ENCODE data around the gene HMOX1. TPM values are rescaled to one million over a fixed set of nuclear protein-coding genes. Genes with fewer than 3 reads are reported as not detected.
"Not testable (repeated sequence)": the region's sequence is repeated elsewhere in the genome, so short reads cannot be mapped to it uniquely, and the experiment has no call there.

HMOX1 gene
- total RNA-seq, 1 donor from 2014 or later: 35.9 TPM

DNA sequence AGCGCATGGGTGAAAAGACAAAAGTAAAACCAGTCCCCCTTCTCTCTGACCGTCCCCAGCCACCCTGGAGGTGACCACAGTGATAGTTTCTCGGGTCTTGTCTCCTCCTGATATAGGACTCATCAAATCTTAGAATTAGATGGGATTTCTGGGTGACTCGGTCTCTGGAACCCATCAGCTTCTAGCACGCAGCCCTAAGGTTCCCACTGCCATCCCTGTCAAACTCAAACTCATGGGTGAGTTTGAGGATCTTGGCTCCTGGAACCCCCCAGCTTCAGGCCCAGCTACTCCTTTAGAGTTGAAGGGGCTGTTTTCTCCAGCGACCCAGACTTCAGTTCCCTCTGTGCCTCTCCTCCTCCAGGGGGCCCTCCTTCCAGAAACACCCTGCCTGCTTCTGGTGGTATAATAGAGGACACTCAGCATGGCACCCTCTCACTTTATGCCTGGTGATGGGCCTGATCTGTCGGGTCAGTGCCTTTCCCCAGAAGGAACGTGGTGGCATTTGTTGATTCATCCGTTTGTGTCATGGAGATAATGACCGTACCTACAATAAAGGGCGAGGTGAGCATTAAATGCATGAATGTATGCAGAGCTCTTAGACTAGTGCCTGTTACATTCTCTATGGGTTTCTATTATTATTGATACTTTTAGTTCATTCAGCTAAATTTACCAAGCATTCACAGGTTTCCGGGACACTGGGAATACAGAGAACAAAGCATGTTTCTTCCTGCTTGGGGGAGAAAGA, 50.8 kb downstream of the HMOX1 start:
- DNase-seq (ENCODE audit: low spot score) (no peak), ATAC-seq (no peak)

DNA sequence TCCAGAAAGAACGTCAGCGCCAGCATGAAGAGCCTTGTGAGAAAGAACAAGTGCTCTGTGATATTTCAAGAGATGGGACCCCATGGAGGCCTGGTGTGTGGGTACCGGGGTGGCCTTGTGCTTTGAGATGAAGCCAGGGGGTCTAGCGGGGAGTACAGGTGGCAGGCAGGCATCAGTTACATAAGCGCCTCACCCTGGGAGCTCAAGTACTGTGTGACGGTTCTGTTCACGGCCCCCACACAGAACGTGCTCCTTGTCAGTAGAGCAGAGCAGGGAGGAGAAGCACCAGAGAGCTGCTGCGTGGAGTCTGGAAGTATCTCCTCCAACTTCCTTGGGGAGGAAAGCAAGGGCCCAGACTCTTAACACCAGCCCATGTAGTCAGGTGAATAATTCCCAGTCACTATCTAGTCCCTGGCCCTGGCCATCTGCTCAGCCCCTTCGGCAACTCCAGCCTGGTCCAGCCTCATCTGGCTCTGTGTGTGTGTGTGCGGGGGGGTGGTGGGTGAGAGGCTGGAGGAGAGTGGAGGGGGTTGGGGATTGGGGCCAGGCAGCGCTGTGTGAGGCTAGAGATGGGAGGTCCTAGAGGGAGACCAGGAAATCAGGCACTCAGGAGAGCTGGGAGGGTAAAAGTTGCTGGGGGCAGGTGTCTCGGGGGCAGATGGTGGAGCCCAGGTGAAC, 51.5 kb downstream of the HMOX1 start:
- ATAC-seq (no peak), DNase-seq (ENCODE audit: low spot score) (no peak)

DNA sequence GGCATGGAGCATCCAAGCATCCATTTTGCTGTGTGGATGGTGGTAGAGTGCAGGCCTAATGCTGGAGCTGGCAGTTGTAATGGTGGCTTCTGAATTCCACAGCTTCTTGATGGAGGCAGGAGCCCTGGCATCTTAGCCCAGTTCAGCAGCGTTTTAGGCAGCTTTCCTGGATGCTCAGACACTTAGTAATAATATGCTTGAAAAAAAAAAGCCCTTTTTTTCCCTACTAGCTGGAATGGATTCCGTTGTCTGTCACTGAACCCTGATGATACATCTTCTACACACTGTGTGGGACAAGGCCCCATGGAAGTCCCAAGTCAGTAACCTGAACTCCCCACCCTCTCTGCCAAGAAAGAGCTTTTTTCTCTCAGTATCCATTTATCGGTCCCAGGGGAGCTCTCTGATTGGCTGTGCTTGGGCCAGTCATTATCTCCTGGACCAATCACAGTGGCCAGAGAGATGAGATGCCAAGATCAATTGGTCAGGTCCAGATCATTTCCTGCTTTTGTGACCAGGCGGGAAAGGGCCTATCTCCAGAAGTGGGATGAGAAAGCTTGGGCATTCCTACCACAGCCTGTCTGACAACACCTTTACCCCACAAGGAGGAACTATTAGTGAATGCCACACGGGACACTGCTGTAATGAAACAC, 53.3 kb downstream of the HMOX1 start:
- DNase-seq (ENCODE audit: low spot score): no peak
- ATAC-seq: no peak

DNA sequence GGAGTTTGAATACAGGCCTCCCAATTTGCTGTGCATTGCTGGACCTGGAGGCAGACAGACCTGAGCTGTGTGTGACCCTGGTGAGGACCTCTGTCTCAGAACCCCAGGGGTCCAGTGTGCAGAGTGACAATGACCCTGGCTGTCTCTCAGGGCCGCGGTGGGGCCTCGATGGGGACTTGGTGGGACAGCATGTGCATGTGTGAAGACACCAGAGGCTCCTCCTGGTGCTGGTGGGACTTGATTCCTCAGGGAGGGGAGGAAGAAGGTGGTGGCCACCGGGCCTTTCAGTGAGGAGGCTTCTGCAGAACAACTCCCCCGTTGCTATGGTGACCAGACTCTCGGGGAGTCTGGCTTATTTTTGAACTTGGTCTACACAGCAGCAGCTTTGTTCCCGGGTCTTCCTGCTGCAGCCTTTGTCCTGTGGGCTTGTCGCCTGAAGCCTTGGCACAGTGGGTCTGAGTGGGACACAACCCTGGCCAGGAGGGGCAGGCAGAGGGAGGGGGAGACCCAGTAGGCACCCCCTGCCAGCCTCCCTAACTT, 54.4 kb downstream of the HMOX1 start:
- ATAC-seq: no peak

DNA sequence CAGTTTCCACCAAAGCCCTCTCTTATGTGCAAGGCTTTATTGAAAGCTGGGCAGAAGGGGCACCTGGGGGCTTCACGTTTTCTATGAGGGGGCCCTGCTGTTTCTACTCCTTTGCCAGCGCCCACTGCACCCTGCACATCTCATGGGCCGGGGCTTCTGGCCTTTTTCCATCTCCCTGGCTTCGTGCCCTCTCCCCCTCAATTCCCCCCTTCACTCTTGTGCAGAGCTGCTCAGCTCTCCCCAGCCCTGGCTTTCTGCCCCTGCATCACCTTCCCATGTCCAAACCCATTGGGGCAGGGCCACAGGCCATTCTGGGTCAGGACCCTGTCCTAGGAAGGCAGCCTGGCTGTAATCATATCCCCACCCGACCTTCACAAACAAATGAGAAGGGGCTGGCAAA, 55.5 kb downstream of the HMOX1 start:
- ATAC-seq (no peak), DNase-seq (ENCODE audit: low spot score) (no peak)

More for the DNA sequence above, 54.4 kb downstream of the HMOX1 start:
- no peak for DNase-seq (ENCODE audit: low spot score)

DNA sequence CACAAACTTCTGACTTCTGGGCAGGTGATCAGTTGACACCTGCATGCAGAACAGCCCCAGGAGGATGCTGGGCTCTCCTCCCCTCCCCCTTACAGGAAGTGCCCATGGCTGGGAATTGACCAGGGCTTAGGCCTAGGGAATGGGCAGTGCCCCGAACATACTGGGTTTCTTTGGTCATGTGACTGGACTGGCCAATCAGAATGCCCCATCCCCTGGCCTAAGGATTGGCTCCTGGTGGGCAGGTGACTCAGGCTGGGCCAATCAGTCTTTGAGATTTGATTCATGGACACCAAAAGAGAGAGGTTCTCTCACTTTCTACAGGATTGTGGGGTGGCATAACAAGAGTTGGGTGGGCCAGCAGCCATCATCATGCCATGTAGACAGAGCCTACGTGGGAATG, 56.2 kb downstream of the HMOX1 start:
- ATAC-seq (no peak), DNase-seq (ENCODE audit: low spot score) (no peak)

DNA sequence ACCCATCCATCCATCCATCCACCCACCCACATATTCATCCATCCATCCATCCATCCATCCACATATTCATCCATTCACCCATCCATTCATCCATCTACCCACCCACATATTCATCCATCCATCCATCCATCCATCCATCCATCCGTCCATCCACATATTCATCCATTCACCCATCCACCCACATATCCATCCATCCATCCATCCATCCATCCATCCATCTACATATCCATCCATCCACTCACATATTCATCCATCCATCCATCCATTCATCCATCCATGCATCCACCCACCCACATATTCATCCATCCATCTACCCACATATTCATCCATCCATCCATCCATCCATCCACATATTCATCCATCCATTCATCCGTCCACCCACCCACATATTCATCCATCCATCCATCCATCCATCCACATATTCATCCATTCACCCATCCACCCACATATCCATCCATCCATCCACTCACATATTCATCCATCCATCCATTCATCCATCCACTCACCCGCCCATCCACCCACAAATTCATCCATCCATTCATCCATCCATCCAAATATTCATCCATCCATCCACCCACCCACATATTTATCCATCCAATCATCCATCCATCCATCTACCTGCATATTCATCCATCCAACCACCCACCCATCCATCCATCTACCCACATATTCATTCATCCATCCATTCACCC, 57.9 kb downstream of the HMOX1 start:
- not testable (repeated sequence) for ATAC-seq; DNase-seq (ENCODE audit: low spot score)

DNA sequence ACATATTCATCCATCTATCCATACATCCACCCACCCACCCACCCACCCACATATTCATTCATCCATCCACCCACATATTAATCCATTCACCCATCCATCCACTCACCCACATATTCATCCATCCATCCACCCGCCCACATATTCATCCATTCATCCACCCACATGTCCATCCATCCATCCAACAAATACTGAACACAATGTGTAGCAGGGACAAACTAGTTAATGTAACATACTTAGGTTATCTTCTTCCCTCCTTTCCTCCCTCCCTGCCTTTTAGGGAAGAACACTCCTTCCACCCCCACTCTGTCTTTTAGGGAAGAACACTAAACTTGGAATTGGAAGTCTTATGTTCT, 58.4 kb downstream of the HMOX1 start:
- DNase-seq (ENCODE audit: low spot score) (no peak), ATAC-seq (no peak)

DNA sequence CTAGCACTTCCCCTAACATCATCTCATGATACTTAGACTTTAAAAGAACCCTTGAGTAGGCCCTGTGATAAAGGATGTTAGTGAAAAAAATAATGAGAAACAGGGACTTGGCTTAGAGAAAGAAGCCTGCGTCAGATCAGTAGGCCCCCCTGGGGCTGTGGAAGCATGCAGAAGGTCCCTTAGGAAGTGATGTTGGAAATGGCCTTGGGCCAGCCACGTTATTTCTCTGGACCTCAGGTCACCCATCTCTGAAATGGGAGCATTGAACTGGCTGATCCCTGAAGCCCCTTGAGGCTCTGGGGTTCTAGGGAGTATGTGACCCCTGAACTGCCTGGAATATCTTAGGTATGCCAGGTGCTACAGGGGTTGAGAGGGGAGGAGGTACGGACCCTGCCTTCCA, 59.2 kb downstream of the HMOX1 start:
- no peak for ATAC-seq
- DNase-seq (ENCODE audit: low spot score): no peak

DNA sequence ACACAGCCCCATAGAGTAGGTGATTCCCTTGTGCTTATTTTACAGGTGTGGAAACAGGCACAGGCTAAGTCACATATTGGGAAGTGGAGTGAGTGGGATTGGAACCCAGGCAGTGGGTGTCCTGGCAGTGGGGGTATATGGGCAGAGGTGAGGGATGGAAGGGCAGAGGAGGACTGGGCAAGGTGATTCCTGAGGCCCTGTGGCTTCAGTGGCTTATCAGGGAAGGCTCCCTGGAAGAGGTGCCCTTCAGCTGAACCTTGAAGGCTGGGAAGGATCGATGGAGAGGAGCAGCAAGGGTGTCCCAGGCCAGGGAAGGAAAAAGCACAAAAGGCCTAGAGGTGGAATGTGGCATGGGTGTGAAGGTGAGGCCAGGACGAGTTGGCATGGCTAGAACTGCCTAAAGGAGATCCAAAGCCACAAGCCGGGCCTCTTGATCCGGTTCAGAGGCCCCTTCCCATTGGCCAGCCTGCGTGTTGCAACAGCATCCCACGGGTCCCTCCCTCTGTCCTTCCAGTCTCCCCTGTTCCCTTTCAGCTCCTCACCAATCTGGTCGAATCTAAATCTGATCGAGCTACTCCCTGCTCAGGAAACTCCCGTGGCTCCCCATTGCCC, 60.7 kb downstream of the HMOX1 start:
- DNase-seq (ENCODE audit: low spot score): no peak
- no peak for ATAC-seq

DNA sequence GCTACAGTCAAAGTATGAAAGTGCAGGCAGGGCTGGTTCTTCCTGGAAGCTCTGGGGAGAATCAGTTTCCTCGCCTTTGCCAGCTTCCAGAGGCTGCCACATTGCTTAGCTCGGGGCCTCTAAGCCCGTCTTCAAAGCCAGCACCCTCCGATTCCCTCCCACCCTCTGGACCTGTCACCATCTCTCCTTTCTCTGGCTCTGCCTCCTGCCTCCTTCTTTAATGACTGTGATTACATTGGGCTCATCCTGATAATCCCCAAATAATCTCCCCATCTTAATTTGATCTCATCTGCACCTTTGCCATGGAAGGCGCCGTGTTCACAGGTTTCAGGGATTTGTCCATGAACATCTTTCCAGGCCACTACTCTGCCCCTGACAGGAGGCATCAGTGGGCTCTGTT, 61.6 kb downstream of the HMOX1 start:
- ATAC-seq (no peak), DNase-seq (ENCODE audit: low spot score) (no peak)

DNA sequence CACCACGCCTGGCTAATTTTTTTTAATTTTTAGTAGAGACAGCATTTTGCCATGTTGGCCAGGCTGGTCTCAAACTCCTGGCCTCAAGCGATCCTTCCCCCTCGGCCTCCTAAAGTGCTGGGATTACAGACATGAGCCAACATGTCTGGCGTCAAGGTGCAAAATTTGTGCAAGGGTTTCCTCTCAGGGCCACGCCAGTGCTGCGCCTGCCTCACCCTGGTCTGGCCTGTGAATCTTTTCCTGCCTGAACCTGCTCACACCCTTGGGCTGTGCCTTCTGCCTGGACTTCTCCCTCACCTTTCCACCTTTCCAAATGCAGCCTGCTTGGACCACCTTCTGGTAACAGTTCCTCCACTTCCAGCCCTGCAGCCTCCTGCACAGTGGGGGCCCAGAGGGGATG, 62.4 kb downstream of the HMOX1 start:
- ATAC-seq (no peak), DNase-seq (ENCODE audit: low spot score) (no peak)

Other genes starting within 250 kb of the HMOX1 start
- 5.9 TPM for gene HMGXB4, start 123.6 kb upstream of the HMOX1 start, total RNA-seq
- 49.1 TPM for gene TOM1, start 81.2 kb upstream of the HMOX1 start, total RNA-seq
- 9.1 TPM for gene MCM5, start 19.0 kb downstream of the HMOX1 start, total RNA-seq
- not detected for gene RASD2, start 159.7 kb downstream of the HMOX1 start, total RNA-seq
- gene MB, start 236.2 kb downstream of the HMOX1 start, total RNA-seq: 0.48 TPM

All from left lobe of liver (tissue), 2 donors.